Transverse colon (tissue), 4 donors: ENCODE results near the gene IL26. TPM values are rescaled to one million over a fixed set of nuclear protein-coding genes. Genes with fewer than 3 reads are reported as not detected.

Experiments used
- DNase-seq: peaks from one replicate; pipeline ENCODE4 v3.0.0-alpha.2; 2019
- H3K27ac ChIP-seq, 4 donors: fragments of 200-600 bp; sonication (generic); 2 replicates each; pipeline ENCODE4 v1.5.1; 2016 to 2018; ENCODE audit warnings: inconsistent platforms in 4 of 4
- H3K27me3 ChIP-seq: fragments of 200-600 bp; sonication (generic); 2 replicates; pipeline ENCODE4 v1.5.1; 2017; ENCODE audit warnings: inconsistent platforms
- H3K36me3 ChIP-seq, 4 donors: fragments of 200-600 bp; sonication (generic); 2 replicates each; pipeline ENCODE4 v1.5.1; 2017 to 2019; ENCODE audit warnings: inconsistent platforms in 4 of 4
- H3K4me1 ChIP-seq, 4 donors: fragments of 200-600 bp; sonication (generic); 2 replicates each; pipeline ENCODE4 v1.5.1; 2017 to 2020; ENCODE audit warnings: inconsistent platforms in 4 of 4
- H3K4me3 ChIP-seq, 4 donors: fragments of 200-600 bp; sonication (generic); 1 replicate in 1 of 4; 2 replicates in 3 of 4; pipeline versions ENCODE4 v1.5.1 to v1.6.1; 2017 to 2019; ENCODE audit warnings: inconsistent platforms in 4 of 4
- H3K9me3 ChIP-seq, 2 donors: fragments of 200-600 bp; sonication (generic); 2 replicates each; pipeline ENCODE4 v1.5.1; 2017 to 2019; ENCODE audit warnings: inconsistent platforms in 2 of 2
- CTCF ChIP-seq, 5 experiments: fragments of 200-600 bp in 3 of 5; fragments of 450-650 bp in 2 of 5; sonication (generic) in 3 of 5; IDR thresholded peaks; 1 replicate in 2 of 5; 2 replicates in 3 of 5; pipeline ENCODE4 v1.5.1; 2016 to 2017; ENCODE audit warnings: antibody characterized with exemption in 5 of 5, inconsistent platforms in 3 of 5, mild to moderate bottlenecking in 2 of 5, moderate library complexity in 1 of 5
- EP300 ChIP-seq: sonication (generic); formaldehyde crosslinking; IDR thresholded peaks from one replicate; pipeline ENCODE4 v1.6.1; 2017; ENCODE audit warnings: antibody characterized with exemption, low read depth
- POLR2A ChIP-seq: fragments of 450-650 bp; IDR thresholded peaks from one replicate; pipeline ENCODE4 v1.6.1; 2016; ENCODE audit warnings: antibody characterized with exemption, mild to moderate bottlenecking, moderate library complexity
- POLR2AphosphoS5 ChIP-seq, 3 donors: sonication (generic); formaldehyde crosslinking; IDR thresholded peaks; one replicate each; pipeline ENCODE4 v1.6.1; 2016; ENCODE audit warnings: antibody characterized with exemption in 3 of 3
- WGBS, 2 donors: methylation state at CpG; one replicate each; pipeline ENCODE4 v1.1.5; 2018; ENCODE audit warnings: low coverage in 1 of 2; 5-methylcytosine and 5-hydroxymethylcytosine counted together
- in situ Hi-C, 4 donors: fragments of 200-750 bp; cut with MboI; loops; one replicate each; pipeline versions ENCODE4 v1.15.0 to v1.15.1; 2017; ENCODE audit warnings: low sequenced_read_pairs in 3 of 4, low pct_ligation_motif_present in 1 of 4, low pct_unique_long_range_greater_than_20kb in 1 of 4
- intact Hi-C: fragments of 100-400 bp; cut with DNase I; formaldehyde crosslinking; loops from one replicate; pipeline ENCODE4 v1.15.1; 2023; ENCODE audit warnings: low total_unique reads
- total RNA-seq, 4 donors: library from RNA; depleted of rRNA; stranded (reverse); fragments of >200 nt; gene quantifications; one replicate each; pipeline ENCODE4 v1.1.0, GENCODE V29; 2016

IL26 gene
- total RNA-seq, 4 donors from 2014 or later: not detected

GRCh38 chr12:68264158-68264855 is 38.7 kb upstream of the IL26 start:
- in situ Hi-C loops (no loop called here), intact Hi-C loops (no loop called here)
- Histone ChIP-seq H3K27ac (no peak overlapping the region), H3K4me1 (no peaks in the 10 kb centered on the region), H3K9me3 (no peaks in the 10 kb centered on the region), H3K27me3 (no peaks in the 10 kb centered on the region), H3K4me3 (no peak overlapping the region), H3K36me3 (no peaks in the 10 kb centered on the region)
- TF ChIP-seq CTCF (IDR thresholded peaks at IDR 0.05): no peak
- TF ChIP-seq POLR2A: no peak
- no peak for TF ChIP-seq POLR2AphosphoS5 (IDR thresholded peaks at IDR 0.05)
- no peak for TF ChIP-seq EP300
- no peak for DNase-seq
- WGBS, 2 donors: 80 to 85% methylated on average over 2 to 7 of the region's 7 CpGs

- intact Hi-C loops: no loop called here
- Histone ChIP-seq H3K9me3 (no peaks in the 10 kb centered on the region), H3K27me3 (no peaks in the 10 kb centered on the region), H3K4me3 (no peak overlapping the region), H3K4me1 (no peaks in the 10 kb centered on the region), H3K27ac (no peak overlapping the region), H3K36me3 (no peaks in the 10 kb centered on the region)
- 92 to 93% methylated on average over 1 of the region's 1 CpG for WGBS, 2 donors
- DNase-seq: no peak
- in situ Hi-C loops: no loop called here
- TF ChIP-seq CTCF (IDR thresholded peaks at IDR 0.05) (no peak), POLR2A (no peak), POLR2AphosphoS5 (IDR thresholded peaks at IDR 0.05) (no peak), EP300 (no peak)
These were observed 37.8 kb upstream of the IL26 start for GRCh38 chr12:68263366-68263765.

GRCh38 chr12:68261896-68262295 is 36.3 kb upstream of the IL26 start:
- TF ChIP-seq POLR2AphosphoS5 (IDR thresholded peaks at IDR 0.05): no peak
- no peak for TF ChIP-seq EP300
- no peak for TF ChIP-seq POLR2A
- no peak for TF ChIP-seq CTCF (IDR thresholded peaks at IDR 0.05)
- intact Hi-C loops: no loop called here
- Histone ChIP-seq H3K4me1 (no peaks in the 10 kb centered on the region), H3K9me3 (no peaks in the 10 kb centered on the region), H3K4me3 (no peak overlapping the region), H3K27ac (no peak overlapping the region), H3K27me3 (no peaks in the 10 kb centered on the region), H3K36me3 (no peaks in the 10 kb centered on the region)
- in situ Hi-C loops: no loop called here
- DNase-seq: no peak

- TF ChIP-seq POLR2A (no peak), POLR2AphosphoS5 (IDR thresholded peaks at IDR 0.05) (no peak), CTCF (IDR thresholded peaks at IDR 0.05) (no peak), EP300 (no peak)
- WGBS, 2 donors: 75 to 89% methylated on average over 3 of the region's 3 CpGs
- H3K27me3 ChIP-seq: no peaks in the 10 kb centered on the region
- intact Hi-C loops: no loop called here
- H3K27ac ChIP-seq: no peak overlapping the region
- in situ Hi-C loops: no loop called here
- no peaks in the 10 kb centered on the region for H3K4me1 ChIP-seq
- no peaks in the 10 kb centered on the region for H3K36me3 ChIP-seq
- DNase-seq: no peak
- H3K4me3 ChIP-seq: no peak overlapping the region
- H3K9me3 ChIP-seq: no peaks in the 10 kb centered on the region
These were observed 34.5 kb upstream of the IL26 start for GRCh38 chr12:68260153-68260552.
